ENCODE data around the gene ARHGAP23.
A peak's percentile ranks its signal among the peaks of the same experiment; 100 is the strongest.

Gene ARHGAP23

GRCh38 chr17:38428112-38428642, at the start of gene ARHGAP23:
Gene ARHGAP23, plus strand, starts transcription at chr17:38428464. Its CDS starts 22 bp downstream, at chr17:38428486.
- DNase-seq, result no peak

DNA sequence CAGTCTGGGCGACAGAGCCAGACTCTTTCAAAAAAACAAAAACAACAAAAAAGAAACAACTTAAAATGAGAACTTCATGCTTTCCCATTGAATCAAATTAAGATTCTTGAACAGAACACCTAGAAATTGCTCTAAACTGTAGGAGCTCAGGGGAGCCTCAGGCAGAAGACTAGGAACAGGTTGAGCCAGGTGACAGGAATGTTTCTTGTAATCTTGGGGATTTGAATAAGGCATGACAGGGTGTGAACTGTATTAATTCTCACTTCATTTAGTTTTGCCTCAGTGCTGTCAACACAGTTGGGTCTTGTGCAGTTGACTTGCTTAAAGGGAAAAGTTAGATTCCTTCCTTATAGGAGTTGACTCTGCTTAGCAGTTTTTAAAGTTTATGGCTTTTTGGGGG, 48.8 kb upstream of the ARHGAP23 start:
- DNase-seq, result no peak

DNA sequence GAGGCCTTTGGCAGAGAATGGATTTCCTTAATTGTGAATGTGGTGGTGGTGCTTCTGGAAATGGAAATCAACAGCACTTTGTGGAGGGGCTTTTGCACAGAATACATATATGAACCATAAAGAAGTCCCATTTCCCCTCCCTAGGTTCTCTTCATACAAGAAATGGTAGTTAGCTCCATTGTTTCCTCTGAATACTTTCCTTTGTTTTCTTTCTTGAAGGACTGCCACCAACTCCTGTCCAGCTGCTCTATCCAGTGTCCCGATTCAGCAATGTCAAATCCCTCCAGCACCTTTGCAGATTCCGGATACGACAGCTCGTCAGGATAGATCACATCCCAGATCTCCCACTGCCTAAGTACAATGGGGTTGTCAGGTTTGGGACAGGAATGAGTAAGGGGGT, 33.2 kb upstream of the ARHGAP23 start:
- no peak for DNase-seq

GRCh38 chr17:38397227-38397626, 31.0 kb upstream of the ARHGAP23 start:
- DNase-seq, result no peak

- DNase-seq, result no peak
These were observed 28.0 kb upstream of the ARHGAP23 start for GRCh38 chr17:38400286-38400685.

DNA sequence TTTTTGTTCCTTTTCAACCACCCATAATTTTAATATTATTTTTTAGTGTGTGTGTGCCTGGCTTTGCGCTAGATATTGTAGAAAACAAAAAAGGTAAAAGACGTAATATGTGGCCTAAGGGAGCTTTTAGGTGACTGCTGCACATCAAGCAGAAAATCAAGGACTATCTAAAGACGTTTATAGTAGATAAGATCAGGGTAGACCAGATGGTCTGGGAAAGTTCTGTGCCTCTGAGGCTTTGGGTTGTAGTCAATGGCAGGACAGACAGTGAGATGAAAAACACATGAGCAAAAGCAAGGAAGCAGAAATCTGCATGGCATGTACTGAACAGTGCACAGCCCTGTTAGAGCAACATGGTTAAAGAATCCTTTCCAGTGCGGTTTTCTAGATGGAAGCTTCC, 26.8 kb upstream of the ARHGAP23 start:
- no peak for DNase-seq

DNA sequence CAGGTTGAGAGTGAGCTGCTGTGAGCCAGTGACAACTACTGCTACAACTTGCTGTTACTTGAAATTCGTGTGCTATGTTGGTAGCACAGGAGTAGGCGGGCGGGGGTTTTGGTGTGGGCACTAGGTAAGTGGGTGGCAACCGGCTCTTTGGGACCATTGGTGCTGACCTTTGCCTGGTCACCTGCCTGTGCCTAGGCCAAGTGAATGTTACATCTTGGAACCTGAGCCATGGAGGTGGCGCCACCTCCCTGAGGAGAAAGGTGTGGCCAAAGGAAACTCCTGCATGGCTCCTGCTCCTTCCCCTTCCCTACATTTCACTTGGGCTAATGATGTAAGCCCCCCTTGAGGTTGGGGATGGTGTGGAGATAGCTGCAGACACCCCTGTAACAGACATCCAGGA, 25.4 kb upstream of the ARHGAP23 start:
- DNase-seq, result no peak

GRCh38 chr17:38403491-38403890, 24.8 kb upstream of the ARHGAP23 start:
- DNase-seq, result no peak

- DNase-seq, result no peak
These were observed 23.9 kb upstream of the ARHGAP23 start for GRCh38 chr17:38404174-38404943.

DNA sequence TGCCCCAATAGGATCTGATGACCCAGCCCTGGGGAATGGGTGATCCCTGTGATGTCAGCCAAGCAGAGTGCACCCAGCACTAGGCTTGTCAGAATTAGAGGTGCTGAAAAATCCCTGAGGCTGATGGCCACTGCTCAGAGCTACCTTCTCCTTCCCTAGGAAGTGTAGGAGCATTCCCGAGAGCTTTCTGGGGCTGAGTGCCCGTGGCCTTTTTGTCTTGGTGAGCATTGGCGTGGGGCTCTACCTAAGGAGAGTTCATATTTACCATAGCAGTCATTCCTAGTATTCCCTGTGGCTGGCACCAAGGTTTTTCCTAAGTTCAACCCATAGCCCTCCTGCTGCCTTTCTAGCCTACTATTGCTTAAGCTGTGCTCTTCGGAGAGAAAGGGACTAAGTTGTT, 22.6 kb upstream of the ARHGAP23 start:
- no peak for DNase-seq

- no peak for DNase-seq
These were observed 18.1 kb upstream of the ARHGAP23 start for GRCh38 chr17:38410201-38410600.

GRCh38 chr17:38415250-38416194, 12.7 kb upstream of the ARHGAP23 start:
- peak; percentile 96 for DNase-seq

GRCh38 chr17:38416840-38417209, 11.4 kb upstream of the ARHGAP23 start:
- DNase-seq, result peak; percentile 59

- no peak for DNase-seq
These were observed 10.9 kb upstream of the ARHGAP23 start for GRCh38 chr17:38417210-38417951.

DNA sequence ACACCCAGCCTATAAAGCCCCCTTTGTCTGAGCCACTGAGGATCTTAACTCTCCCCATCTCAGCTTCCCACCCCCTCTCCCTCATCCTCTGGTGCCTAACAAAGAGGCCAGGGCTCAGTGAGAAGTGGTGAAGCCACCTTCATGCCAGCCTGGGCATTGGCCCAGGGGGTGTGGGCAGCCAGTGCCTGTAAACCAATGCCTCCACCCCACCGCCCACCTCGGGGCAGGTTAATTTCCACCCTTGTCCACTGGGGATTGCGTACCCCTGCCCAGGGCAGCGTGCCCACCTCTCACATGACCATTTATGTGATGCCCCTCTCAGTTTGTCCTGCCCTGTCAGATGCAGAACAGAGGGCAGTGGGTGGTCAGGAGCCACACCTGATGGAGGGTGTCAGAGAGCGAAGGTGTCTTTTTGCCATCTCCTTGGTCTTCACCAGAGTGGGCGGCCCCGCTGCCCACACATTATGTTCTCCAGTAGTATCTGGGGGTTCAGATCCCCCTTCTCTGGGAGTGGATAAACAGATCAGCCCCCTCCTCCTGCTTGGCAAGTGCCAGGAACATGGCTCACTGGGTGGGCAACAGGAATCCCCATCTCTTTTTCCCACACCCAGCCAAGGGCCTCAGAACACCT, 10.1 kb upstream of the ARHGAP23 start:
- DNase-seq, result no peak

DNA sequence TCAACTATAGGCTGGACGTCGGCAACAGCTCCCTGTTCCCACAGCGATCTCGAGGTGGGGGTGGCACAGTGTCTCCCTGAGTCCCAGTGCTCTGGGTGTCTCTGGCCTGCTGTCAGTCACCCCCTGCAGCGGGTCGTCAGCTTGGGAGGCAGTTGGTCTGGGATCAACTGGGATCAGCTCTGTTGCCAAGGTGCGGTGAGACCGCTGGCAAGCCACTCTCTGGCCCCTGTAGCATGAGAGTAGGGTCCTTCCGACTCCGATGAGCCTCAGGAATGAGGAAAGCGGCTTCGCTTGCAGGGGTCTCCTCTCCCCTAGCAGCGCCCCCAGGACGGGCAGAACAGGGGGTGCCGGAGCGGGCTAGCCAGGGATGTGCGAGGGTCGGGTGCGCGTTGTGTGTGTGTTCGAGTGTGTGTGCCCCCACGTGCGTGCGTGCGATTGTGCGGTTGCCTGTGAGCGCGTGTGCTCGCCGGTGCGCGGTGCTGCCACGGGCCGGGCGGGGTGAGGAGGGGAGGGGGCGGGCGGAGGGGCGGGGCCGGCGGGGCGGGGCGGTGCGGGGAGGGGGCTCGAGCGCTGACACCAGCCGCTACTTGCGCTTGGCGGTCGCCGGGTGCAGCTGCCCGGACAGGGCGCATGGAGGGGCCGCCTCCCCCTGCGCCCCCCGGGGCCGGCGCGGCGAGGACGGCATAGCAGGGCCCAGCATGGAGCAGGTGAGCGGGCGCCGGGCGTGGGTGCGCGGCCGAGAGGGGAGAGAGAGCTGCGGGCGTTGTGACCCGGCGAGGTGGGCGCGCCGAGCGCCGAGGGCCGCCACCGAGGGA, 9.4 kb upstream of the ARHGAP23 start:
- no peak for DNase-seq

DNA sequence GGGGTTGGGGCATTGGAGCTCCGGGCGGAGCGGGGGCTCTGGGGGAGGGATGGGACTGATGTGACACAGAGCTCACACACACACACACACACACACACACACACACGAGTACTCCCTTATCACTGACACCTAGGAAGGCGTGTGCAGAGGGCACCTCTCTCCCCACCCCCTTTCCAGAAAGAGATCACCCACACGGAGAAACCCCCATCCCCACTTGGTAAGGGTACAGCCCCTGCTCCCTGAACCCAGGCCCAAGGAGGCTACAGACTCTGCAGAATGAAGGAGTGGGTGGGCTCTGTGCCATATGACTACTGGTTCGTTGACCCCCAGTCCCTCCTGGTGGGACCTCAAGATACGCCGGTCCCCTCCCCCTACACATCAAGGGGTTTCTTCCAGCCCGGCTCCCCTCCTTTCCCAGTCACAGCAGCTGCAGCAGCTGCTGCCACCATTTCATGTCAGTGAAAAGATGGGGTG, 8.7 kb upstream of the ARHGAP23 start:
- DNase-seq, result no peak

DNA sequence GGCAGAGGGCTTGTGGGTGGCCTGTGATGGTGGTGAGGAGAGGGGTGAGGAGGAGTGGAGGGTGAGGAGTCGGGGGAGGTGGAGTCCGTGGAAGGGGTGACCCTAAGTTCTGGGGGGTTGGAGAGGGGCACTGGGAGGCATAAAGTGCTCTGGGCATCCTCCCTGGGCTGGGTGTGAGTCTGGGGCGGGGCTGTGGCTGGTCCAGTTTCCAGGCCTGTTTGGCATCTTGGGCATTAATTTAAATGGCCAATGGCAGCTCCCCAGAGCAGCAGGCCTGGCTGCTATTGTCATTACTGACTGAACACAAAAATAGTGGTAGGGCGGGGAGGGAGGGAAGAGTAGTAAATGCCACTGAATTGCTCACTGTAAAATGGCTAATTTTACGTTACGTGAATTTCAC, 7.7 kb upstream of the ARHGAP23 start:
- DNase-seq, result no peak

GRCh38 chr17:38421171-38421841, 7.0 kb upstream of the ARHGAP23 start:
- no peak for DNase-seq

- no peak for DNase-seq
These were observed 6.1 kb upstream of the ARHGAP23 start for GRCh38 chr17:38421871-38422827.

Data from NCI-H1436 treated with DMSO at 0.1 percent for 48 hours (cell line).